CD4-positive, alpha-beta memory T cell (primary cell): ENCODE results near the gene GPR137. TPM values are rescaled to one million over a fixed set of nuclear protein-coding genes. Genes with fewer than 3 reads are reported as not detected.
"Not testable (repeated sequence)": the region's sequence is repeated elsewhere in the genome, so short reads cannot be mapped to it uniquely, and the experiment has no call there.

Experiments
- CTCF ChIA-PET: fragments of 350-600 bp; sonication (Branson Sonifier 250); formaldehyde crosslinking; loops from one replicate; lab custom pipeline; 2021; ENCODE audit warnings: inconsistent platforms; ENCODE audit not compliant: partially characterized antibody; lab: Charles Lee
- POLR2A ChIA-PET: fragments of 350-600 bp; sonication (Branson Sonifier 250); formaldehyde crosslinking; loops from one replicate; lab custom pipeline; 2021; ENCODE audit not compliant: partially characterized antibody; lab: Charles Lee
- DNase-seq, 5 donors: peaks; one replicate each; pipeline versions ENCODE4 v3.0.0 to v3.0.0-alpha.2; 2020 to 2022; ENCODE audit warnings: mixed read lengths in 1 of 5
- H3K27ac ChIP-seq: one replicate; pipeline ENCODE4 v1.7.0; 2013; ENCODE audit warnings: low read depth, low read length
- H3K27me3 ChIP-seq: 2 replicates; pipeline ENCODE4 v1.7.0; 2013; ENCODE audit warnings: mild to moderate bottlenecking, low read length, moderate library complexity; ENCODE audit not compliant: insufficient read depth
- H3K36me3 ChIP-seq: 2 replicates; pipeline ENCODE4 v1.7.0; 2013; ENCODE audit warnings: mild to moderate bottlenecking, low read length, moderate library complexity; ENCODE audit not compliant: insufficient read depth
- H3K4me1 ChIP-seq: 2 replicates; pipeline ENCODE4 v1.7.0; 2013; ENCODE audit warnings: mild to moderate bottlenecking, low read length, moderate library complexity; ENCODE audit not compliant: insufficient read depth
- H3K4me3 ChIP-seq, 2 donors: one replicate each; pipeline ENCODE4 v1.7.0; 2013; ENCODE audit warnings: low read length in 2 of 2, mild to moderate bottlenecking in 1 of 2
- H3K9me3 ChIP-seq, 2 donors: one replicate each; pipeline ENCODE4 v1.7.0; 2013; ENCODE audit warnings: low read length in 2 of 2, control low read depth in 1 of 2; ENCODE audit not compliant: control insufficient read depth in 1 of 2
- H3K27ac Mint-ChIP-seq, 7 donors: one replicate each; pipeline ENCODE4 v1.8.0; 2020 to 2021; ENCODE audit warnings: mixed read lengths in 7 of 7, mild to moderate bottlenecking in 6 of 7, inconsistent platforms in 3 of 7, moderate library complexity in 3 of 7
- H3K27me3 Mint-ChIP-seq, 2 donors: one replicate each; pipeline ENCODE4 v1.8.0; 2020 to 2021; ENCODE audit warnings: mixed read lengths in 2 of 2
- H3K36me3 Mint-ChIP-seq, 2 donors: one replicate each; pipeline ENCODE4 v1.8.0; 2020 to 2021; ENCODE audit warnings: mixed read lengths in 2 of 2, inconsistent platforms in 1 of 2, mild to moderate bottlenecking in 1 of 2
- H3K4me1 Mint-ChIP-seq, 4 donors: one replicate each; pipeline ENCODE4 v1.8.0; 2020 to 2021; ENCODE audit warnings: mixed read lengths in 4 of 4, mild to moderate bottlenecking in 1 of 4
- H3K4me3 Mint-ChIP-seq, 8 donors: one replicate each; pipeline ENCODE4 v1.8.0; 2020 to 2021; ENCODE audit warnings: mixed read lengths in 8 of 8, mild to moderate bottlenecking in 7 of 8, moderate library complexity in 6 of 8, inconsistent platforms in 3 of 8
- H3K9me3 Mint-ChIP-seq, 8 donors: one replicate each; pipeline ENCODE4 v1.8.0; 2020 to 2021; ENCODE audit warnings: mixed read lengths in 8 of 8, mild to moderate bottlenecking in 5 of 8, inconsistent platforms in 3 of 8, moderate library complexity in 1 of 8
- intact Hi-C: fragments of 100-400 bp; cut with micrococcal nuclease; formaldehyde crosslinking; loops from one replicate; pipeline ENCODE4 v1.15.1; 2023
- polyA plus RNA-seq, 2 donors: library from polyadenylated mRNA; unstranded; fragments of 300-500 nt; fragmentation: Illumina TruSeq; gene quantifications; one replicate each; pipeline ENCODE4 v1.2.3, GENCODE V29; 2021
- total RNA-seq, 2 experiments: library from RNA; stranded (reverse); gene quantifications; one replicate each; pipeline ENCODE4 v1.2.3, GENCODE V29; 2021

Gene GPR137
- total and polyA plus RNA-seq, 4 experiments from 2014 or later, result 6.8 to 34.7 (median 20.9) TPM

- H3K27ac ChIP-seq, result no peak overlapping the region
- no peak overlapping the region for H3K4me3 ChIP-seq
- POLR2A ChIA-PET, result no interaction called here
- Mint-ChIP-seq H3K9me3 (peaks cover 0 to 2% (median 0%) of the 10 kb centered on the region in 8 donors), H3K36me3 (peaks cover 9 to 32% of the 10 kb centered on the region in 2 donors), H3K27ac (peak overlapping the region in 6 of 7 donors; percentile 18 to 84 (median 66)), H3K4me1 (peaks cover 16 to 41% (median 26%) of the 10 kb centered on the region in 4 donors), H3K27me3 (no peaks in the 10 kb centered on the region), H3K4me3 (peak overlapping the region in 4 of 8 donors; percentile 17 to 47 (median 40))
- H3K27me3 ChIP-seq, result no peaks in the 10 kb centered on the region
- intact Hi-C loops, result no loop called here
- no peaks in the 10 kb centered on the region for H3K36me3 ChIP-seq
- CTCF ChIA-PET, result no interaction called here
- no peaks in the 10 kb centered on the region for H3K9me3 ChIP-seq
- peaks cover 25% of the 10 kb centered on the region for H3K4me1 ChIP-seq
- DNase-seq, result no peak
Observed at GRCh38 chr11:64321026-64321425, 35.4 kb downstream of the GPR137 start.

GRCh38 chr11:64321533-64321932 is 35.9 kb downstream of the GPR137 start:
- Histone ChIP-seq H3K9me3 (no peaks in the 10 kb centered on the region), H3K4me1 (peaks cover 20% of the 10 kb centered on the region), H3K4me3 (no peak overlapping the region), H3K27me3 (no peaks in the 10 kb centered on the region), H3K27ac (no peak overlapping the region), H3K36me3 (no peaks in the 10 kb centered on the region)
- POLR2A ChIA-PET, result interaction anchor here (1.1 to 1.3 kb wide), 2 partner anchors 16 to 18 kb away, joined by 3 to 4 read pairs; partner anchors contain the start of genes CCDC88B and ESRRA
- H3K9me3 Mint-ChIP-seq, result peaks cover 0 to 2% (median 0%) of the 10 kb centered on the region in 8 donors
- CTCF ChIA-PET, result interaction anchor here (0.5 to 2.5 kb wide), 3 partner anchors 10 to 954 kb away, joined by 3 to 5 read pairs (median 3); partner anchors contain the start of gene ESRRA
- H3K27ac Mint-ChIP-seq, result peak overlapping the region in 3 of 7 donors; percentile 34 to 84 (median 39)
- H3K4me3 Mint-ChIP-seq, result peak overlapping the region in 1 of 8 donors; percentile 47
- intact Hi-C loops, result no loop called here
- H3K36me3 Mint-ChIP-seq, result peaks cover 9 to 28% of the 10 kb centered on the region in 2 donors
- no peak for DNase-seq
- no peaks in the 10 kb centered on the region for H3K27me3 Mint-ChIP-seq
- peaks cover 16 to 37% (median 25%) of the 10 kb centered on the region in 4 donors for H3K4me1 Mint-ChIP-seq

- POLR2A ChIA-PET, result interaction anchor here (1.1 to 1.3 kb wide), 2 partner anchors 17 to 18 kb away, joined by 3 to 4 read pairs; partner anchors contain the start of genes CCDC88B and ESRRA
- H3K36me3 Mint-ChIP-seq, result peaks cover 9 to 15% of the 10 kb centered on the region in 2 donors
- intact Hi-C loops, result no loop called here
Observed at GRCh38 chr11:64322925-64323260, 37.2 kb downstream of the GPR137 start.

GRCh38 chr11:64323373-64323772 is 37.7 kb downstream of the GPR137 start:
- H3K36me3 ChIP-seq, result no peaks in the 10 kb centered on the region
- H3K4me3 ChIP-seq, result no peak overlapping the region
- CTCF ChIA-PET, result interaction anchor here (2.5 kb wide), 1 partner anchor 19 kb away, joined by 5 read pairs; the partner anchor contains the start of gene ESRRA
- no peaks in the 10 kb centered on the region for H3K27me3 ChIP-seq
- Mint-ChIP-seq H3K27ac (peak overlapping the region in 2 of 7 donors; percentile 28 to 77), H3K4me1 (peaks cover 10 to 19% (median 15%) of the 10 kb centered on the region in 4 donors), H3K36me3 (peaks cover 9 to 13% of the 10 kb centered on the region in 2 donors), H3K4me3 (no peak overlapping the region), H3K27me3 (no peaks in the 10 kb centered on the region), H3K9me3 (no peaks in the 10 kb centered on the region)
- POLR2A ChIA-PET, result no interaction called here
- DNase-seq, result no peak
- intact Hi-C loops, result no loop called here
- H3K27ac ChIP-seq, result no peak overlapping the region
- no peaks in the 10 kb centered on the region for H3K9me3 ChIP-seq
- H3K4me1 ChIP-seq, result peaks cover 12% of the 10 kb centered on the region

More at GRCh38 chr11:64322925-64323260, 37.2 kb downstream of the GPR137 start:
- Mint-ChIP-seq H3K9me3 (peaks cover 0 to under 1% (median 0%) of the 10 kb centered on the region in 8 donors), H3K4me3 (no peak overlapping the region), H3K27me3 (no peaks in the 10 kb centered on the region), H3K4me1 (peaks cover 12 to 24% (median 17%) of the 10 kb centered on the region in 4 donors), H3K27ac (no peak overlapping the region)
- Histone ChIP-seq H3K27me3 (no peaks in the 10 kb centered on the region), H3K27ac (no peak overlapping the region), H3K4me3 (no peak overlapping the region), H3K4me1 (peaks cover 12% of the 10 kb centered on the region), H3K36me3 (no peaks in the 10 kb centered on the region), H3K9me3 (no peaks in the 10 kb centered on the region)
- no peak for DNase-seq
- CTCF ChIA-PET, result interaction anchor here (2.5 kb wide), 1 partner anchor 18 kb away, joined by 5 read pairs; the partner anchor contains the start of gene ESRRA

- Mint-ChIP-seq H3K4me1 (peaks cover 8 to 15% (median 11%) of the 10 kb centered on the region in 4 donors), H3K36me3 (peaks cover 9 to 13% of the 10 kb centered on the region in 2 donors), H3K27ac (peak overlapping the region in 2 of 7 donors; percentile 17 to 28)
- H3K27me3 Mint-ChIP-seq, H3K4me3 Mint-ChIP-seq, POLR2A ChIA-PET, H3K4me1 ChIP-seq, H3K9me3 ChIP-seq, intact Hi-C loops, DNase-seq, H3K27me3 ChIP-seq, H3K4me3 ChIP-seq, H3K27ac ChIP-seq, H3K9me3 Mint-ChIP-seq, H3K36me3 ChIP-seq: not testable (repeated sequence)
- CTCF ChIA-PET, result interaction anchor here (2.5 kb wide), 1 partner anchor 19 kb away, joined by 5 read pairs; the partner anchor contains the start of gene ESRRA
Observed at GRCh38 chr11:64323984-64324383, 38.3 kb downstream of the GPR137 start.

GRCh38 chr11:64324692-64325469 is 39.2 kb downstream of the GPR137 start:
- ChIA-PET CTCF (interaction anchor here (1.0 to 1.1 kb wide), 2 partner anchors 20 to 24 kb away, joined by 3 to 5 read pairs; no protein-coding TSS in a partner anchor), POLR2A (no interaction called here)
- DNase-seq, result no peak
- H3K36me3 ChIP-seq, result no peaks in the 10 kb centered on the region
- H3K4me3 ChIP-seq, result no peak overlapping the region
- H3K27me3 Mint-ChIP-seq, result no peaks in the 10 kb centered on the region
- H3K4me1 Mint-ChIP-seq, result peaks cover 4 to 8% (median 5%) of the 10 kb centered on the region in 4 donors
- no peak overlapping the region for H3K27ac ChIP-seq
- H3K9me3 ChIP-seq, result no peaks in the 10 kb centered on the region
- H3K4me1 ChIP-seq, result no peaks in the 10 kb centered on the region
- intact Hi-C loops, result no loop called here
- peak overlapping the region in 1 of 7 donors; percentile 5 for H3K27ac Mint-ChIP-seq
- no peak overlapping the region for H3K4me3 Mint-ChIP-seq
- no peaks in the 10 kb centered on the region for H3K9me3 Mint-ChIP-seq
- H3K27me3 ChIP-seq, result no peaks in the 10 kb centered on the region
- peaks cover 9 to 13% of the 10 kb centered on the region in 2 donors for H3K36me3 Mint-ChIP-seq

- Mint-ChIP-seq H3K4me1 (peaks cover 5 to 8% (median 7%) of the 10 kb centered on the region in 4 donors), H3K27ac (no peak overlapping the region)
- intact Hi-C loops, result no loop called here
Observed at GRCh38 chr11:64327375-64327774, 41.7 kb downstream of the GPR137 start.

More at GRCh38 chr11:64327375-64327774, 41.7 kb downstream of the GPR137 start:
- Mint-ChIP-seq H3K9me3 (no peaks in the 10 kb centered on the region), H3K27me3 (no peaks in the 10 kb centered on the region), H3K4me3 (no peak overlapping the region), H3K36me3 (no peaks in the 10 kb centered on the region)
- H3K36me3 ChIP-seq, result no peaks in the 10 kb centered on the region
- no peaks in the 10 kb centered on the region for H3K9me3 ChIP-seq
- H3K4me3 ChIP-seq, result no peak overlapping the region
- DNase-seq, result no peak
- ChIA-PET CTCF (interaction anchor here (1.0 kb wide), 1 partner anchor 9 kb away, joined by 7 read pairs; the partner anchor contains the start of gene PRDX5), POLR2A (no interaction called here)
- no peak overlapping the region for H3K27ac ChIP-seq
- peaks cover 12% of the 10 kb centered on the region for H3K4me1 ChIP-seq
- H3K27me3 ChIP-seq, result no peaks in the 10 kb centered on the region
